KMS-11 (cell line): Measurements from ENCODE around the gene LYSMD2.

Experiments
- H2AFZ ChIP-seq: fragments of 200-600 bp; sonication (generic); 2 replicates; pipeline ENCODE4 v1.6.1; 2016; ENCODE audit warnings: antibody characterized with exemption, mixed run types, low read depth
- H3K27ac ChIP-seq: fragments of 200-600 bp; sonication (generic); 2 replicates; pipeline ENCODE4 v1.6.1; 2016; ENCODE audit warnings: mild to moderate bottlenecking, mixed run types
- H3K27me3 ChIP-seq: fragments of 200-600 bp; sonication (generic); 2 replicates; pipeline ENCODE4 v1.6.1; 2017; ENCODE audit warnings: mild to moderate bottlenecking, low read depth, mixed run types, moderate library complexity; ENCODE audit not compliant: insufficient read depth
- H3K36me3 ChIP-seq: fragments of 200-600 bp; sonication (generic); 2 replicates; pipeline ENCODE4 v1.6.1; 2017; ENCODE audit warnings: mild to moderate bottlenecking, mixed run types; ENCODE audit not compliant: insufficient read depth
- H3K4me1 ChIP-seq: fragments of 200-600 bp; sonication (generic); 2 replicates; pipeline ENCODE4 v1.6.1; 2016; ENCODE audit warnings: mild to moderate bottlenecking, low read depth, mixed run types; ENCODE audit not compliant: poor library complexity, severe bottlenecking
- H3K4me2 ChIP-seq: fragments of 200-600 bp; sonication (generic); 2 replicates; pipeline ENCODE4 v1.7.0; 2016; ENCODE audit warnings: mild to moderate bottlenecking, mixed run types
- H3K4me3 ChIP-seq: fragments of 200-600 bp; sonication (generic); IDR thresholded peaks from 2 replicates; pipeline ENCODE4 v1.6.1; 2017; ENCODE audit warnings: low read depth, low read length, mixed read lengths; ENCODE audit not compliant: insufficient read depth
- H3K79me2 ChIP-seq: fragments of 200-600 bp; sonication (generic); 2 replicates; pipeline ENCODE4 v1.6.1; 2016; ENCODE audit warnings: low read depth, mixed run types; ENCODE audit not compliant: insufficient read depth
- H3K9ac ChIP-seq: fragments of 200-600 bp; sonication (generic); 2 replicates; pipeline ENCODE4 v1.6.1; 2016; ENCODE audit warnings: mild to moderate bottlenecking, mixed run types
- H4K20me1 ChIP-seq: fragments of 200-600 bp; sonication (generic); 2 replicates; pipeline ENCODE4 v1.6.1; 2016; ENCODE audit warnings: mild to moderate bottlenecking, mixed run types; ENCODE audit not compliant: insufficient read depth
- TF ChIP-seq, protein P1 (sequence below): fragments of 200-600 bp; sonication (generic); conservative IDR thresholded peaks from 2 replicates; pipeline ENCODE4 v1.6.1; 2017; ENCODE audit warnings: low read depth, mild to moderate bottlenecking, antibody characterized with exemption, low read length, moderate library complexity, mixed read lengths

The LYSMD2 gene

DNA sequence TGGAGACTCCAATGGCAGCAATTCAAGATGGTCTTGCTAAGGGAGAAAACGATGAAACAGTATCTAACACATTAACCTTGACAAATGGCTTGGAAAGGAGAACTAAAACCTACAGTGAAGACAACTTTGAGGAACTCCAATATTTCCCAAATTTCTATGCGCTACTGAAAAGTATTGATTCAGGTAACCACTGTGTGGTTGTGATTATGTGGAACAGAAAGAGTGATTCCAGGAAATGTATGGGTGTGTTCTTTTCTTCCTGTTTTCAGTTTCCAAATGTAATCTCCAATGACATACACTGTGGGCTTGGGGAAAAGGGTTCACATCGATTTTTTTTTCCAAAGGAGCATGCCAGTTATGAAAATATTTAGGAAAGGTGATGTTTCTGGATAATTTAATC, 45.3 kb downstream of the LYSMD2 start:
- H3K36me3 ChIP-seq = no peaks in the 10 kb centered on the region
- H4K20me1 ChIP-seq = no peaks in the 10 kb centered on the region
- H3K4me2 ChIP-seq = no peak overlapping the region
- H3K4me1 ChIP-seq = no peaks in the 10 kb centered on the region
- no peak overlapping the region for H3K27ac ChIP-seq
- H2AFZ ChIP-seq = no peak overlapping the region
- no peaks in the 10 kb centered on the region for H3K79me2 ChIP-seq
- H3K9ac ChIP-seq = no peak overlapping the region
- TF ChIP-seq, protein P1, sequence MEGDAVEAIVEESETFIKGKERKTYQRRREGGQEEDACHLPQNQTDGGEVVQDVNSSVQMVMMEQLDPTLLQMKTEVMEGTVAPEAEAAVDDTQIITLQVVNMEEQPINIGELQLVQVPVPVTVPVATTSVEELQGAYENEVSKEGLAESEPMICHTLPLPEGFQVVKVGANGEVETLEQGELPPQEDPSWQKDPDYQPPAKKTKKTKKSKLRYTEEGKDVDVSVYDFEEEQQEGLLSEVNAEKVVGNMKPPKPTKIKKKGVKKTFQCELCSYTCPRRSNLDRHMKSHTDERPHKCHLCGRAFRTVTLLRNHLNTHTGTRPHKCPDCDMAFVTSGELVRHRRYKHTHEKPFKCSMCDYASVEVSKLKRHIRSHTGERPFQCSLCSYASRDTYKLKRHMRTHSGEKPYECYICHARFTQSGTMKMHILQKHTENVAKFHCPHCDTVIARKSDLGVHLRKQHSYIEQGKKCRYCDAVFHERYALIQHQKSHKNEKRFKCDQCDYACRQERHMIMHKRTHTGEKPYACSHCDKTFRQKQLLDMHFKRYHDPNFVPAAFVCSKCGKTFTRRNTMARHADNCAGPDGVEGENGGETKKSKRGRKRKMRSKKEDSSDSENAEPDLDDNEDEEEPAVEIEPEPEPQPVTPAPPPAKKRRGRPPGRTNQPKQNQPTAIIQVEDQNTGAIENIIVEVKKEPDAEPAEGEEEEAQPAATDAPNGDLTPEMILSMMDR = no peak
- H3K4me3 ChIP-seq = no peak overlapping the region
- no peaks in the 10 kb centered on the region for H3K27me3 ChIP-seq

- no peaks in the 10 kb centered on the region for H3K79me2 ChIP-seq
- H3K36me3 ChIP-seq = no peaks in the 10 kb centered on the region
- H3K4me3 ChIP-seq = no peak overlapping the region
- H3K27ac ChIP-seq = no peak overlapping the region
- H4K20me1 ChIP-seq = no peaks in the 10 kb centered on the region
- no peak overlapping the region for H3K9ac ChIP-seq
- no peak overlapping the region for H2AFZ ChIP-seq
- no peaks in the 10 kb centered on the region for H3K27me3 ChIP-seq
- H3K4me2 ChIP-seq = no peak overlapping the region
- H3K4me1 ChIP-seq = no peaks in the 10 kb centered on the region
- TF ChIP-seq, protein P1 = no peak
Observed at GRCh38 chr15:51688863-51689262, 48.6 kb downstream of the LYSMD2 start.

DNA sequence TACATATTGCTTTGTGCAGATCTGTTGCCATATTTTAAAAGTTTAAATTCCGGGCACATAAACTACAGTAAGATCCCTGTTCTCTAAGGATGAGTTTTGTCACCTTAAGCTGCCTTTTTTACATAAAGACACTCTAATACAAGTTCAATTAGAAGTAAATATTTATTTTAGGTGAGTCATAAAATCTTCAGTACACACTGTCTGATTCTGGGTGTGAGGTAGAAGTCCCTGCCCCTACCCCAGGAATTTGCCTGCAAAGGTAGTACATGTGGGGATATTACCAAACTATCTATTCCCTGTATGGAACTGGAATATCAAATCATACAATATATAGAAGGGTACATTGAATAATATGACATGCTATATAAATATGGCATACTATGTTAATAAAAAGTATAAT, 49.9 kb downstream of the LYSMD2 start:
- H3K27ac ChIP-seq = no peak overlapping the region
- no peaks in the 10 kb centered on the region for H3K36me3 ChIP-seq
- no peaks in the 10 kb centered on the region for H4K20me1 ChIP-seq
- H3K4me3 ChIP-seq = no peak overlapping the region
- H3K27me3 ChIP-seq = no peaks in the 10 kb centered on the region
- H3K4me2 ChIP-seq = no peak overlapping the region
- H3K4me1 ChIP-seq = no peaks in the 10 kb centered on the region
- no peaks in the 10 kb centered on the region for H3K79me2 ChIP-seq
- TF ChIP-seq, protein P1 = no peak
- H3K9ac ChIP-seq = no peak overlapping the region
- no peak overlapping the region for H2AFZ ChIP-seq

GRCh38 chr15:51681303-51681963, 56.0 kb downstream of the LYSMD2 start, which contains the start of gene SCG3:
SCG3 (plus strand) TSS chr15:51681503; CDS start chr15:51681756, 253 bp downstream.
- no peak within 1 kb of the TSS for H2AFZ ChIP-seq
- no peaks in the 10 kb centered on the region for H3K36me3 ChIP-seq
- no peaks in the 10 kb centered on the region for H3K4me1 ChIP-seq
- H3K4me2 ChIP-seq = no peak within 1 kb of the TSS
- no peak within 1 kb of the TSS for H3K9ac ChIP-seq
- TF ChIP-seq, protein P1 = no peak
- no peaks in the 10 kb centered on the region for H3K79me2 ChIP-seq
- H4K20me1 ChIP-seq = no peaks in the 10 kb centered on the region
- no peak within 1 kb of the TSS for H3K4me3 ChIP-seq
- no peaks in the 10 kb centered on the region for H3K27me3 ChIP-seq
- H3K27ac ChIP-seq = no peak within 1 kb of the TSS
